Measurements from ENCODE around the gene PTPRN2. TPM values are rescaled to one million over a fixed set of nuclear protein-coding genes. Genes with fewer than 3 reads are reported as not detected.
"Not testable (repeated sequence)": the region's sequence is repeated elsewhere in the genome, so short reads cannot be mapped to it uniquely, and the experiment has no call there.

The PTPRN2 gene
- total and polyA plus RNA-seq, 7 donors, result 0.47 to 0.82 (median 0.51) TPM

DNA sequence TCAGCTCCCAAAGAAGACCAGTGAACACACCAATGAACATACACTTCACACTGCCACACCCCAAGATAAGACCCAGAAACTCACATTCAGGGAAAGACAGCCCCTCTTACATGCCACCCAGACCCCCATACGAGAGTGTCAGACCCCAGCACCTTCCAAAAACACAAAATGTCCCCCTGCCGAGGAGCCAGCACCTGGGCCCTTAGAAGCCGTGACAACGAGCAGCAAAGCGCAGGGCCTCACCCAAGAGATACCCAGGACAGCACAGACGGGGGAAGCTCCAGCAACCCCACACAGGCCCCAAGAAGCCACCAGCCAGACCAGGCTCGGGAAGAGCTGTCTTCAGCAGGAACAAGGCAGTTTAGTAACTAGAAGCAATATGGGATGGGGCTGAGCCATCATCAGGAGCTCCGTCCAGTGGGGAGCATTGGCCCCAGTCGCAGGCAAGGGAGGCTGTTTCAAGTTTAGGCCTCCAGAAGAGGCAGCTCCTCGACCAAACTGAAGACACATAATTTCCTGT, 243.6 kb downstream of the PTPRN2 start:
- intact Hi-C loops (cut with DNase I), result no loop called here
- ATAC-seq, result no peak
- DNase-seq, result no peak
- H3K27me3 ChIP-seq (ENCODE audit: insufficient read depth in 3 of 3, low read length in 2 of 3), result no peaks in the 10 kb centered on the region
- 77 to 78% (median 77%) methylated on average over 10 of the region's 10 CpGs for WGBS, 3 donors
- no peak overlapping the region for H3K4me3 ChIP-seq
- no peaks in the 10 kb centered on the region for H3K9me3 ChIP-seq
- H3K4me1 ChIP-seq, result no peaks in the 10 kb centered on the region
- no peak overlapping the region for H3K27ac ChIP-seq
- no peaks in the 10 kb centered on the region for H3K36me3 ChIP-seq (ENCODE audit: insufficient read depth in 1 of 2, low read depth in 1 of 2)
- TF ChIP-seq, protein P1, sequence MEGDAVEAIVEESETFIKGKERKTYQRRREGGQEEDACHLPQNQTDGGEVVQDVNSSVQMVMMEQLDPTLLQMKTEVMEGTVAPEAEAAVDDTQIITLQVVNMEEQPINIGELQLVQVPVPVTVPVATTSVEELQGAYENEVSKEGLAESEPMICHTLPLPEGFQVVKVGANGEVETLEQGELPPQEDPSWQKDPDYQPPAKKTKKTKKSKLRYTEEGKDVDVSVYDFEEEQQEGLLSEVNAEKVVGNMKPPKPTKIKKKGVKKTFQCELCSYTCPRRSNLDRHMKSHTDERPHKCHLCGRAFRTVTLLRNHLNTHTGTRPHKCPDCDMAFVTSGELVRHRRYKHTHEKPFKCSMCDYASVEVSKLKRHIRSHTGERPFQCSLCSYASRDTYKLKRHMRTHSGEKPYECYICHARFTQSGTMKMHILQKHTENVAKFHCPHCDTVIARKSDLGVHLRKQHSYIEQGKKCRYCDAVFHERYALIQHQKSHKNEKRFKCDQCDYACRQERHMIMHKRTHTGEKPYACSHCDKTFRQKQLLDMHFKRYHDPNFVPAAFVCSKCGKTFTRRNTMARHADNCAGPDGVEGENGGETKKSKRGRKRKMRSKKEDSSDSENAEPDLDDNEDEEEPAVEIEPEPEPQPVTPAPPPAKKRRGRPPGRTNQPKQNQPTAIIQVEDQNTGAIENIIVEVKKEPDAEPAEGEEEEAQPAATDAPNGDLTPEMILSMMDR (IDR thresholded peaks at IDR 0.05), result no peak

DNA sequence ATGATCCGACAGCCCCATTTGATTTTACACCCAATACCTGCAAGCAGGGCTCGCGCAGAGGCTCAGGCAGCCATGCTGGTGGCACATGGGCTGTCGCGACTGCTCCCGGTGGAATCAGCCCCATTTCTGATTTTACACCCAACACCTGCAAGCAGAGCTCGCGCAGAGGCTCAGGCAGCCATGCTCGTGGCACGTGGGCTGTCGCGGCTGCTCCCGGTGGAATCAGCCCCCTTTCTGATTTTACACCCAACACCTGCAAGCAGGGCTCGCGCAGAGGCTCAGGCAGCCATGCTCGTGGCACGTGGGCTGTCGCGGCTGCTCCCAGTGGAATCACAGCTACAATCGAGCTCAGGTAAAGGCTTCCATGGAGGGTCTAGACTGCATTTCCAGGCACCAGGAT, 244.1 kb downstream of the PTPRN2 start:
- no peaks in the 10 kb centered on the region for H3K4me1 ChIP-seq
- ATAC-seq (no peak), DNase-seq (no peak)
- WGBS, 3 donors, result 93 to 94% (median 93%) methylated on average over 20 of the region's 20 CpGs
- intact Hi-C loops (cut with DNase I), result no loop called here
- H3K27me3 ChIP-seq (ENCODE audit: insufficient read depth in 3 of 3, low read length in 2 of 3), result no peaks in the 10 kb centered on the region
- no peaks in the 10 kb centered on the region for H3K9me3 ChIP-seq
- H3K4me3 ChIP-seq, result no peak overlapping the region
- no peaks in the 10 kb centered on the region for H3K36me3 ChIP-seq (ENCODE audit: insufficient read depth in 1 of 2, low read depth in 1 of 2)
- H3K27ac ChIP-seq, result no peak overlapping the region
- TF ChIP-seq, protein P1 (IDR thresholded peaks at IDR 0.05), result no peak

DNA sequence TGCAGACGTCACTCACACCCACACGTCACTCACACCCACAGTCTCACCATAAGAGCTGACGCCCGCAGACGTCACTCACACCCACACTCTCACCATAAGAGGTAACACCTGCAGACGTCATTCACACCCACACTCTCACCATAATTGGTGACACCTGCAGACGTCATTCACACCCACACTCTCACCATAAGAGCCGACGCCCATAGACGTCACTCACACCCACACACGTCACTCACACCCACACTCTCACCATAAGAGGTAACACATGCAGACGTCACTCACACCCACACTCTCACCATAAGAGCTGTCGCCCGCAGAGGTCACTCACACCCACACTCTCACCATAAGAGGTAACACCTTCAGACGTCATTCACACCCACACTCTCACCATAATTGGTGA, 246.5 kb downstream of the PTPRN2 start:
- ATAC-seq; intact Hi-C loops (cut with DNase I); H3K27me3 ChIP-seq (ENCODE audit: insufficient read depth in 3 of 3, low read length in 2 of 3); H3K27ac ChIP-seq; H3K36me3 ChIP-seq (ENCODE audit: insufficient read depth in 1 of 2, low read depth in 1 of 2); H3K4me3 ChIP-seq; DNase-seq; H3K9me3 ChIP-seq; H3K4me1 ChIP-seq: not testable (repeated sequence)
- 86 to 92% (median 90%) methylated on average over 13 to 15 of the region's 15 CpGs for WGBS, 3 donors

DNA sequence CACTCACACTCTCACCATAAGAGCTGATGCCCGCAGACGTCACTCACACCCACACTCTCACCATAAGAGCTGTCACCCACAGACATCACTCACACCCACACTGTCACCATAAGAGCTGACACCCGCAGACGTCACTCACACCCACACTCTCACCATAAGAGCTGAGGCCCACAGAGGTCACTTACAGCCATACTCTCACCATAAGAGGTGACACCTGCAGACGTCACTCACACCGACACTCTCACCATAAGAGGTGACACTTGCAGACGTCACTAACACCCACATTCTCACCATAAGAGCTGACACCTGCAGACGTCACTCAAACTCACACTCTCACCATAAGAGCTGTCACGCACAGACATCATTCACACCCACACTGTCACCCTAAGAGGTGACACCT, 250.7 kb downstream of the PTPRN2 start:
- ATAC-seq; H3K27me3 ChIP-seq (ENCODE audit: insufficient read depth in 3 of 3, low read length in 2 of 3); H3K9me3 ChIP-seq; DNase-seq; intact Hi-C loops (cut with DNase I); H3K36me3 ChIP-seq (ENCODE audit: insufficient read depth in 1 of 2, low read depth in 1 of 2); H3K4me3 ChIP-seq; H3K4me1 ChIP-seq; H3K27ac ChIP-seq: not testable (repeated sequence)
- WGBS, 3 donors, result 80 to 85% (median 82%) methylated on average over 9 of the region's 9 CpGs

DNA sequence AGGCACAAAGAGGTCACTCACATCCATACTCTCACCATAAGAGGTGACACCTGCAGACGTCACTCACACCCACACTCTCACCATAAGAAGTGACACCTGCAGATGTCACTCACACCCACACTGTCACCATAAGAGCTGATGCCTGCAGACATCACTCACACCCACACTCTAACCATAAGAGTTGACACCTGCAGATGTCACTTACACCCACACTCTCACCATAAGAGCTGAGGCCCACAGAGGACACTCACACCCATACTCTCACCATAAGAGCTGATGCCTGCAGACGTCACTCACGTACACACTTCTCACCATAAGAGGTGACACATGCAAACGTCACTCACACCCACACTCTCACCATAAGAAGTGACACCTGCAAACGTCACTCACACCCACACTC, 255.1 kb downstream of the PTPRN2 start:
- H3K27me3 ChIP-seq (ENCODE audit: insufficient read depth in 3 of 3, low read length in 2 of 3); H3K36me3 ChIP-seq (ENCODE audit: insufficient read depth in 1 of 2, low read depth in 1 of 2); H3K4me3 ChIP-seq; intact Hi-C loops (cut with DNase I); H3K9me3 ChIP-seq; H3K4me1 ChIP-seq; DNase-seq; H3K27ac ChIP-seq; ATAC-seq: not testable (repeated sequence)
- WGBS, 3 donors, result 73 to 86% (median 80%) methylated on average over 3 to 4 of the region's 5 CpGs

DNA sequence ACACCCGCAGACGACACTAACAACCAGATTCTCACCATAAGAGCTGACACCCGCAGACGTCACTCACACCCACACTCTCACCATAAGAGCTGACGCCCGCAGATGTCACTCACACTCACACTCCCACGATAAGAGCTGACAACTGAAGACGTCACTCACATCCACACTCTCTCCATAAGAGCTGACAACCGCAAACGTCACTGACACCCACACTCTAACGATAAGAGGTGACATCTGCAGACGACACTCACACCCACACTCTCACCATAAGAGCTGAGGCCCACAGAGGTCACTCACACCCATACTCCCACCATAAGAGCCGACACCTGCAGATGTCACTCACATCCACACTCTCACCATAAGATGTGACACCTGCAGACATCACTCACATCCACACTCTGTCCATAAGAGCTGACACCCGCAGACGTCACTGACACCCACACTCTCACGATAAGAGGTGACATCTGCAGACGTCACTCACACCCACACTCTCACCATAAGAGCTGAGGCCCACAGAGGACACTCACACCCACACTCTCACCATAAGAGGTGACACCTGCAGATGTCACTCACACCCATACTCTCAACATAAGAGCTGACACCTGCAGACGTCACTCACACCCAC, 255.7 kb downstream of the PTPRN2 start:
- H3K4me3 ChIP-seq, ATAC-seq: not testable (repeated sequence)

More for the DNA sequence above, 255.7 kb downstream of the PTPRN2 start:
- H3K27ac ChIP-seq; H3K27me3 ChIP-seq (ENCODE audit: insufficient read depth in 3 of 3, low read length in 2 of 3); intact Hi-C loops (cut with DNase I); H3K36me3 ChIP-seq (ENCODE audit: insufficient read depth in 1 of 2, low read depth in 1 of 2); DNase-seq; H3K9me3 ChIP-seq; H3K4me1 ChIP-seq: not testable (repeated sequence)
- 88 to 91% (median 88%) methylated on average over 18 of the region's 18 CpGs for WGBS, 3 donors

Measured in psoas muscle (tissue), 8 donors.